KG1 (cell line): ENCODE data around the gene SHCBP1L.
"Not testable (repeated sequence)": the region's sequence is repeated elsewhere in the genome, so short reads cannot be mapped to it uniquely, and the experiment has no call there.

Source experiments
- DNase-seq: peaks from one replicate; lab custom pipeline; 2025; lab: John Stamatoyannopoulos, UW

Gene SHCBP1L

GRCh38 chr1:182965096-182965495 lies 12.1 kb upstream of the SHCBP1L start:
- no peak for DNase-seq

GRCh38 chr1:182962554-182963115 lies 9.7 kb upstream of the SHCBP1L start:
- no peak for DNase-seq

GRCh38 chr1:182960046-182960445 lies 7.1 kb upstream of the SHCBP1L start:
- DNase-seq = no peak

GRCh38 chr1:182957902-182958395 lies 5.0 kb upstream of the SHCBP1L start:
- DNase-seq = no peak

GRCh38 chr1:182956708-182957365 lies 3.9 kb upstream of the SHCBP1L start:
- no peak for DNase-seq

- no peak for DNase-seq
Observed at GRCh38 chr1:182955596-182956588, 2.9 kb upstream of the SHCBP1L start.

GRCh38 chr1:182953826-182954225 lies 860 bp upstream of the SHCBP1L start:
- no peak for DNase-seq

- not testable (repeated sequence) for DNase-seq
Observed at GRCh38 chr1:182943336-182943735, 9.6 kb downstream of the SHCBP1L start.

GRCh38 chr1:182942145-182942544 lies 10.8 kb downstream of the SHCBP1L start:
- not testable (repeated sequence) for DNase-seq

GRCh38 chr1:182939413-182939812 lies 13.6 kb downstream of the SHCBP1L start:
- no peak for DNase-seq

GRCh38 chr1:182935716-182936115 lies 17.2 kb downstream of the SHCBP1L start:
- DNase-seq = no peak

- DNase-seq = no peak
Observed at GRCh38 chr1:182930985-182931384, 22.0 kb downstream of the SHCBP1L start.

- no peak for DNase-seq
Observed at GRCh38 chr1:182927693-182928433, 25.1 kb downstream of the SHCBP1L start.

GRCh38 chr1:182925661-182926060 lies 27.3 kb downstream of the SHCBP1L start:
- no peak for DNase-seq

- DNase-seq = no peak
Observed at GRCh38 chr1:182917378-182917777, 35.6 kb downstream of the SHCBP1L start.

- DNase-seq = no peak
Observed at GRCh38 chr1:182913401-182913800, 39.6 kb downstream of the SHCBP1L start.

GRCh38 chr1:182910143-182910542 lies 42.8 kb downstream of the SHCBP1L start:
- DNase-seq = no peak

GRCh38 chr1:182909578-182909977 lies 43.4 kb downstream of the SHCBP1L start:
- no peak for DNase-seq

GRCh38 chr1:182905321-182905720 lies 47.6 kb downstream of the SHCBP1L start:
- no peak for DNase-seq

GRCh38 chr1:182901946-182902345 lies 51.0 kb downstream of the SHCBP1L start:
- not testable (repeated sequence) for DNase-seq

- DNase-seq = no peak
Observed at GRCh38 chr1:182897696-182898095, 55.3 kb downstream of the SHCBP1L start.
